Brain microvascular endothelial cell (primary cell): ENCODE results near the gene CAMTA1.
"Not testable (repeated sequence)": the region's sequence is repeated elsewhere in the genome, so short reads cannot be mapped to it uniquely, and the experiment has no call there.

Experiments used
- DNase-seq: peaks from one replicate; pipeline ENCODE4 v3.0.0-alpha.2; 2020
- H3K27ac ChIP-seq: fragments of 250-450 bp; sonication (Bioruptor Pico); 2 replicates; pipeline ENCODE4 v1.5.1; 2020; ENCODE audit warnings: mild to moderate bottlenecking, moderate library complexity
- H3K27me3 ChIP-seq: fragments of 250-450 bp; sonication (Bioruptor Pico); replicated peaks from 2 replicates; pipeline ENCODE4 v1.5.1; 2020; ENCODE audit warnings: mild to moderate bottlenecking
- H3K36me3 ChIP-seq: fragments of 250-450 bp; sonication (Bioruptor Pico); replicated peaks from 2 replicates; pipeline ENCODE4 v1.5.1; 2020; ENCODE audit warnings: mild to moderate bottlenecking
- H3K4me3 ChIP-seq: 2 replicates; pipeline ENCODE4 v1.5.1; 2011; ENCODE audit warnings: low read depth, mild to moderate bottlenecking, control low read depth, low read length, moderate library complexity
- CTCF ChIP-seq: IDR thresholded peaks from 2 replicates; pipeline ENCODE4 v1.5.1; 2011; ENCODE audit warnings: low read depth, mild to moderate bottlenecking, moderate library complexity, low read length, control low read depth, inconsistent platforms; ENCODE audit errors: missing control alignments
- in situ Hi-C: cut with HindIII; loops from 2 replicates; pipeline ENCODE4 v1.10.0; 2017; ENCODE audit warnings: low sequenced_read_pairs, low pct_ligation_motif_present

The CAMTA1 gene

GRCh38 chr1:7375781-7376660 is 590.8 kb downstream of the CAMTA1 start:
- no peak for DNase-seq
- in situ Hi-C loops, result no loop called here
- H3K27ac ChIP-seq, result no peak overlapping the region
- no peak for TF ChIP-seq CTCF
- no peaks in the 10 kb centered on the region for H3K36me3 ChIP-seq
- H3K27me3 ChIP-seq, result no peaks in the 10 kb centered on the region
- H3K4me3 ChIP-seq, result no peak overlapping the region

- Histone ChIP-seq H3K4me3 (no peak overlapping the region), H3K27ac (no peak overlapping the region), H3K27me3 (no peaks in the 10 kb centered on the region), H3K36me3 (no peaks in the 10 kb centered on the region)
- TF ChIP-seq CTCF, result no peak
- in situ Hi-C loops, result no loop called here
- DNase-seq, result no peak
Observed at GRCh38 chr1:7376676-7377075, 591.4 kb downstream of the CAMTA1 start.

GRCh38 chr1:7378346-7379130 is 593.3 kb downstream of the CAMTA1 start:
- DNase-seq, result no peak
- in situ Hi-C loops, result no loop called here
- no peak for TF ChIP-seq CTCF
- no peak overlapping the region for H3K27ac ChIP-seq
- H3K36me3 ChIP-seq, result no peaks in the 10 kb centered on the region
- no peaks in the 10 kb centered on the region for H3K27me3 ChIP-seq
- H3K4me3 ChIP-seq, result no peak overlapping the region

GRCh38 chr1:7379441-7379971 is 594.3 kb downstream of the CAMTA1 start:
- H3K27ac ChIP-seq, result no peak overlapping the region
- TF ChIP-seq CTCF, result no peak
- peak overlapping the region; percentile 22 for H3K4me3 ChIP-seq
- in situ Hi-C loops, result no loop called here
- H3K36me3 ChIP-seq, result no peaks in the 10 kb centered on the region
- no peaks in the 10 kb centered on the region for H3K27me3 ChIP-seq
- peak; percentile 62 for DNase-seq

GRCh38 chr1:7380068-7380467 is 594.8 kb downstream of the CAMTA1 start:
- H3K36me3 ChIP-seq, DNase-seq, H3K4me3 ChIP-seq, H3K27me3 ChIP-seq, H3K27ac ChIP-seq, in situ Hi-C loops: not testable (repeated sequence)

GRCh38 chr1:7380712-7381111 is 595.5 kb downstream of the CAMTA1 start:
- in situ Hi-C loops, result no loop called here
- no peak overlapping the region for H3K4me3 ChIP-seq
- no peak overlapping the region for H3K27ac ChIP-seq
- DNase-seq, result no peak
- no peaks in the 10 kb centered on the region for H3K27me3 ChIP-seq
- TF ChIP-seq CTCF, result no peak
- H3K36me3 ChIP-seq, result no peaks in the 10 kb centered on the region

- H3K27me3 ChIP-seq, H3K27ac ChIP-seq, H3K4me3 ChIP-seq, DNase-seq, H3K36me3 ChIP-seq, in situ Hi-C loops: not testable (repeated sequence)
Observed at GRCh38 chr1:7381729-7382128, 596.5 kb downstream of the CAMTA1 start.
